Mucosa of descending colon (tissue), 3 donors: ENCODE data around the gene CENPA. TPM values are rescaled to one million over a fixed set of nuclear protein-coding genes. Genes with fewer than 3 reads are reported as not detected.

Experiments
- ATAC-seq: fragments of 200-7000 bp; cut with Tn5 transposase; one replicate; pipeline ENCODE4 v1.9.1; 2020; ENCODE audit warnings: mild to moderate bottlenecking, moderate library complexity
- DNase-seq, 3 donors: peaks; one replicate each; pipeline ENCODE4 v3.0.0-alpha.2; 2020
- H3K36me3 ChIP-seq: fragments of 200-600 bp; one replicate; pipeline ENCODE4 v1.8.0; 2021; ENCODE audit warnings: low read depth, mild to moderate bottlenecking
- H3K4me1 ChIP-seq: fragments of 200-600 bp; one replicate; pipeline ENCODE4 v1.8.0; 2021; ENCODE audit warnings: low read depth, mild to moderate bottlenecking
- H3K4me3 ChIP-seq: fragments of 200-600 bp; one replicate; pipeline ENCODE4 v1.8.0; 2021; ENCODE audit warnings: mild to moderate bottlenecking
- H3K9me3 ChIP-seq: fragments of 200-600 bp; one replicate; pipeline ENCODE4 v1.8.0; 2021; ENCODE audit warnings: mild to moderate bottlenecking
- CTCF ChIP-seq: fragments of 200-600 bp; IDR thresholded peaks from one replicate; pipeline ENCODE4 v1.8.0; 2022; ENCODE audit warnings: antibody characterized with exemption, mild to moderate bottlenecking
- intact Hi-C, 2 donors: fragments of 100-400 bp; cut with DNase I in 1 of 2; cut with micrococcal nuclease in 1 of 2; formaldehyde crosslinking; loops; one replicate each; pipeline versions ENCODE4 v1.11.0 to v1.11.1; 2022; cut with DNase I, micrococcal nuclease
- total RNA-seq, 3 donors: library from RNA; stranded (reverse); fragmentation: NEBNext Ultra II Directional in 2 of 3; extraction: Animal tissue kit (Norgen Biotek cat#: 25700) in 2 of 3; gene quantifications; one replicate each; pipeline versions ENCODE4 v1.2.1 to v1.2.4, GENCODE V29; 2021 to 2023
- donor health status: DM: no; HTN: no; CAD: no; lungs with moderate emphysema.
- donor health status: DM: no; HTN: no; CAD: no.
- donor health status: DM: no; HTN: yes; CAD: no.

The CENPA gene
- total RNA-seq, 3 donors from 2014 or later, result 1.0 to 10.1 (median 1.7) TPM

GRCh38 chr2:26843041-26843440 is 57.2 kb downstream of the CENPA start:
- H3K36me3 ChIP-seq, result no peaks in the 10 kb centered on the region
- no peak for TF ChIP-seq CTCF
- H3K9me3 ChIP-seq, result no peaks in the 10 kb centered on the region
- ATAC-seq (no peak), DNase-seq (no peak)
- peaks cover 11% of the 10 kb centered on the region for H3K4me1 ChIP-seq
- no peak overlapping the region for H3K4me3 ChIP-seq
- intact Hi-C loops, result no loop called here

Other genes with a start within 250 kb of the CENPA start
- gene CIB4, start 144.7 kb upstream of the CENPA start, total RNA-seq, result under 1 TPM in 1 of 3 donors, not detected in 2; 0.60 TPM
- gene KCNK3, start 93.3 kb upstream of the CENPA start, total RNA-seq, result 10 to 100 TPM in 1 of 3 donors, under 1 TPM in 2; 0.64 to 11.0 (median 0.92) TPM
- 10 to 100 TPM; 27.4 to 33.4 (median 33.3) TPM for gene SLC35F6, start 21.8 kb upstream of the CENPA start, total RNA-seq
- 1 to 10 TPM in 1 of 3 donors, under 1 TPM in 2; 0.24 to 1.3 (median 0.38) TPM for gene DPYSL5, start 62.1 kb downstream of the CENPA start, total RNA-seq
- gene MAPRE3, start 184.6 kb downstream of the CENPA start, total RNA-seq, result 10 to 100 TPM; 23.9 to 36.1 (median 35.6) TPM
- gene TMEM214, start 246.9 kb downstream of the CENPA start, total RNA-seq, result 10 to 100 TPM; 78.9 to 93.3 (median 80.1) TPM